Activated CD8-positive, alpha-beta memory T cell treated with anti-CD3 and anti-CD28 coated beads, Interleukin-2, amount 50 U/mL, for 1 hour (primary cell): ENCODE measurements around the gene LILRB2.
"Not testable (repeated sequence)": the region's sequence is repeated elsewhere in the genome, so short reads cannot be mapped to it uniquely, and the experiment has no call there.

Experiments
- DNase-seq: peaks from one replicate; pipeline ENCODE4 v3.0.0-alpha.2; 2020; ENCODE audit errors: extremely low read depth

The LILRB2 gene

DNA sequence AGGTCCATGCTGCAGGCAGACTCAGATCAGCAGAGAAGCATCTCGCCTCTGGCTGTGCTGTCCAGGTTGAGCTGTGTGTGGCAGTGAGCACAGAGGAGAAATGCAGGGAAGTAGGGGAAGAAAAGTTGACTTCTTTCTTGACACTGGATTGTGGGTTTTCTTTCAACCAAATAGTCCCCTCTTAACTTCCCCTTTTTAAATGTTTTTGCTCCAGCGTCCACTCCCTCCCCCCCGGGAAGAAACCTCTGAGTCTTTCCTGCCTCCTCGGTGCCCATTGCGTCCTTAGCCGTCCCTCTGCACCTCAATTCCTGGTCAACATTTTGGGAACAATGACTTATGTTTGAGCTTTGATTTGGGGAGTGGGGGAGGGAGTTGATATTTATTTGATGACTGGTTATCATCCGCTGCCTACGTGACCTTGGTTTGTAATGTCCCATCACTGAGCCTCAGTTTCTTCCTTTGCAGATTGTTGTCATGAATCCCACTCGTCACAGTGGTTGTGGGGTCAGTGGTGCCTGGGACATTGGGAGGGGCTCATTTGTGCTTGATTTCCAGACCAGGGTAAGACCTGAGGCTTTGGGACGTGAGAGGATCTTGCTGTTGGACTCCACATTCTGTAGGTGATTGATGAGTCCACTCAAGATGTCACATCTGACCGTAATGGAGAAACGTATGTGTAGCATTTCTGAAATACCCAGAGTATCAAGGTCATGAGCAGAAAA lies at the start of gene LILRB2:
Gene LILRB2 (minus strand): TSS at position 104 of the 722 bp plus-strand sequence. CDS start 614 bp downstream, outside the sequence.
- DNase-seq = no peak

DNA sequence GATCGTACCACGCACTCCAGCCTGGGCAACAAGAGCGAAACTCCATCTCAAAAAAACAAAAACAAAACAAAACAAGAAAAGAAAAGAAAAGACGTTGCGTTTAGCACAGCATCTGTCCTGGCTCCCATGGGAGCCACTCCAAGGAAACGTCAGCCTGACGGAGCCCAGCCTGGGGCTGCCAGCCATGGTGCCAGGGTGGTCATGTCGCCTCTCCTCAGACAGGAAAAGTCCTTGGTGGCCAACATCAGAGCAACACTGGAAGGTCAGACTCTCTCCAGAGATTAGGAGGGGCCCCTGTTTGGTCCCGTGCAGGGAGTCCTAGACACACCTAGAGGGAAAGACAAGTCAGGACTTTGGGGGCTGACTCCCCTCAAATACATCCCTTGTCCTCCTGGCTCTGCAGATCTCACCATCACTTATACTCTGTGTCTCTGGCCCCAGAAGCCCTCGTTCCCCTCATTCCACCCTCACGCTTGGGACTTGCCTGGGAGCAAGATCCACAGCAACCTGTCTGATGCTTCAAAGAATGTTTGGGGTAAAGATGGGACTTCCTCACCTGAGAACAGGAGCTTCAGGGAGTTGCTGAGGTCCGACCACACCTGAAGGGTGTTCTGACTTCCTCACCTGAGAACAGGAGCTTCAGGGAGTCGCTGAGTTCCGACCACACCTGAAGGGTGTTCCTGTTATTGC lies 48.7 kb upstream of the LILRB2 start:
- no peak for DNase-seq

GRCh38 chr19:54328781-54329180 lies 47.9 kb upstream of the LILRB2 start:
- DNase-seq = not testable (repeated sequence)

DNA sequence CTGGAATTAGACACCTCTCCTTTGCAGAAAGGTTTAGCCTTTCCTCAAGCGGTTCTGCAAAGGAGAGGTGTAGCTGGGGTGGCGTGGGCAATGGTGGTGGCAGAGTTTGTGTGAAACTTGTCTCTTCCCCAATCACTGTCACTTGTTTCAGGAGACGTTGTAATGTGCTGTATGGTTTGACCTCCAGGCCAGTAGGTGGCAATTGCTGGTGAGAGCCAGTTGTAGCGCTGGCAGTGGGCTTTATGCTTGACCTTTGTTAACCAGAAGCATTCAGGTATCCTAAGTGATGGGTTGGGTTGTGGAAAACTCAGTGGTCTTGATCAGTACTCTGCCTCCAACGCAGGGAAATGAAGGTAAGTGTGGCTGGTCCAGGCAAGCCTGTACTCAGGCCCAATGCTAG lies 44.7 kb upstream of the LILRB2 start:
- DNase-seq = no peak

DNA sequence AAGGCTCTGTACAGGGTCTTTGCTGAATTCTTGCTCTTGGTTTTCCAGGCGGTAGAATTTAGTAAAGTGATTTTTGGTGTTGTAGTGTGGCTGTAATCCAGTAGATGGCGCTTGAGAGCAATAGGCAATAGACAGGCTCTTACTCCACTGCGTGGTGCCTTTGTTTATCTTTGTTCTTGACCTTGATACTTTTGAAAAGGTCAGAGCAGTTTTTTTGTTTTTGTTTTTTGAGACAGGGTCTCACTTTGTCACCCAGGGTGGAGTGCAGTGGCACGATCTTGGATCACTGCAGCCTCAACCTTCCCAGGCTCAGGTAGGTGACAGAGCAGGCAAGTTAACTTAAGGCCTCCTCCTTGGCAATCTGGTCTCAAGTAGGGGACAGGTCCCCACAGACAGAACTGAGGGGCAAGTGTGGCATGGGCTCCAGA lies 44.3 kb upstream of the LILRB2 start:
- no peak for DNase-seq

GRCh38 chr19:54324071-54324470 lies 43.2 kb upstream of the LILRB2 start:
- DNase-seq = no peak

GRCh38 chr19:54322934-54323333 lies 42.0 kb upstream of the LILRB2 start:
- DNase-seq = not testable (repeated sequence)

DNA sequence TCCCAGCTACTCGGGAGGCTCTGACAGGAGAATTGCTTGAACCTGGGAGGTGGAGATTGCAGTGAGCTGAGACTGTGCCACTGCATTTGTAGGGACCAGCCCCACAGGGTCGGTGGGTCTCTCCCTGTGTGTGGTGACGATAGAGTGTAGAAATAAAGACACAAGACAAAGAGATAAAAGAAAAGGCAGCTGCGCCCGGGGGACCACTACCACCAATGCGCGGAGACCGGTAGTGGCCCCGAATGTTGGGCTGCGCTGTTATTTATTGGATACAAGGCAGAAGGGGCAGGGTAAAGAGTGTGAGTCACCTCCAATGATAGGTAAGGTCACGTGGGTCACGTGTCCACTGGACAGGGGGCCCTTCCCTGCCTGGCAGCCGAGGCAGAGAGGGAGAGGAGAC lies 41.4 kb upstream of the LILRB2 start:
- DNase-seq = not testable (repeated sequence)

DNA sequence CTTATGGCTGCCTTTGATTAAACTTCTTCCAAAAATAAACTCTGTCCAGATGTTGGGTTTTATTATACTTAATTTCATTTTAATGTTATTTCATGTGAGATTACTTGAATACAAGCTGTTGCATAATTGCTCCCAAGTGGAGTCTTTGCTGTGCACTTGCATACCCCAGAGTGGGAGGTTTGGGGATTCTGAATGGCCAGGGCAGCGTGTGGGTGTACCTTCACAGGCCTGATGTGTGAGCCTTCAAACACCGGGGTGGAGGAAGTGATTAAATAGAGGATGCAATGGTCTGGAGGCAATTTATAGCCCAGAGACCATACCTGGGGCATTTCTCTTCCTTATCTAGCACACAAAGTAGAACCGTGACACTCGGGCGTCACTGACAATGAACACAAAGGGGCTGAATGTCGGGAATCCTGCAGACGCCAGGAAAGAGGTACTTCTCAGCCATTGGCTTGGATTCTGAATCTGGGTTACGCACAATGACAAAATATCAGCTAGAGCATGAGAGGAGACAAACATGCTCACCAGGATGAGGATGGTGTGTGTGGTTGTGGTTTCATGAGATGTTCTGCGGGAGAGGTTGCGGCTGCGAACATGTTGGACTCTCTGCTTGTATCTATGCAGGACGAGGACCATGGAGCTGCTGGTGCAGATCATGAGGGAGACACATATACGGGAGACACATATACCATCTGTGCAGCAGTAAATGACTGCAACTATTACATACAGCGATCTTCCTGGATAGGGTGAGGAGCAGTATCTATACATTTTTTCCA lies 39.2 kb upstream of the LILRB2 start:
- DNase-seq = no peak

GRCh38 chr19:54319049-54319448 lies 38.1 kb upstream of the LILRB2 start:
- DNase-seq = no peak

DNA sequence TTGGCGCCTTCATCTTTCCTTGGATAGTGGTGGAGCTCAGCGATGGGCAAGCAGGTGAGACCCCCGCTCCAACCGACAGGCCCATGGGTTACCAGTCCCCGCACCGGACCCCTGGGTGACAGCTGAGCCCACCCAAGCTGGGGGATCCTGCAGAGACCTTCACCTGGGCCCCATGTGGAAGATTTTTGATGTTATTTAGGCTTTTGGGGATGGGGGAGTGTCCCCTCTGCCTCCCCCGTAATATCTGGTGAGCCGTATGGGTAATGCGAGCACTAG lies 37.0 kb upstream of the LILRB2 start:
- DNase-seq = no peak

DNA sequence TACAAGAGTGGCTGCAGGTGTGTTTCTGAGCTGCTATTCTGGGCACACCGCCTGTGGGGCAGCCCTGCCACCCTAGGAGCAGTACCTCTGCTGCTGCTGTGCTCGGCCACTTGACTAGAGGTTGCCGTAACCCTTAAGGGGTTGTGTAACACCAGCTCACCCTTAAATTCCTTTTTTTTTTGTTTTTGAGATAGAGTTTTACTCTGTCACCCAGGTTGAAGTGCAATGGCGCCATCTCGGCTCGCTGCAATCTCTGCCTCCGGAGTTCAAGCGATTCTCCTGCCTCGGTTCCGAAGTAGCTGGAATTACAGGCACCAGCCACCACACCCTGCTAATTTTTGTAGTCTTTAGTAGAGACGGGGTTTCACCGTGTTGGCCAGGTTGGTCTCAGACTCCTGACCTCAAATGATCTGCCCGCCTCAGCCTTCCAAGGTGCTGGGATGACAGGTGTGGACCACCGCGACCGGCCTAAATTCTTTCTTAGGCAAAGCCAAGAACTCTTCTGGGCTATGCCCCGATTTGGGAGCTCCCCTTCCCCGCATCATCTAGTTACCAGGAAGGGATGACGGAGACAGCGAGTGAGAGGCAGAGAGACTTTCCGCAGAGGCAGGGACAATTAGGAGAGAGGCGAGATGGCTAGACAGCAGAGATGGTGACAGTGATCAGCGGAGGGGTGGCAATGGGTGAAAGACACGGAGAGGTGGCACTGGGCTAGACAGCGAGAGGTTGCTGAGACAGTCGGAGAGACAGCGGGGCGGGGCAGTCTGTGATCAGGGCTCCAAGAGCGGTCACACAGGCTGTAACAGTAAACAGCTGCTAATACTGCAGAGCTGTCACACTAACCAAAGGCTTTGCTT lies 36.4 kb upstream of the LILRB2 start:
- DNase-seq = no peak

- no peak for DNase-seq
Observed at GRCh38 chr19:54316746-54317107, 35.8 kb upstream of the LILRB2 start.

DNA sequence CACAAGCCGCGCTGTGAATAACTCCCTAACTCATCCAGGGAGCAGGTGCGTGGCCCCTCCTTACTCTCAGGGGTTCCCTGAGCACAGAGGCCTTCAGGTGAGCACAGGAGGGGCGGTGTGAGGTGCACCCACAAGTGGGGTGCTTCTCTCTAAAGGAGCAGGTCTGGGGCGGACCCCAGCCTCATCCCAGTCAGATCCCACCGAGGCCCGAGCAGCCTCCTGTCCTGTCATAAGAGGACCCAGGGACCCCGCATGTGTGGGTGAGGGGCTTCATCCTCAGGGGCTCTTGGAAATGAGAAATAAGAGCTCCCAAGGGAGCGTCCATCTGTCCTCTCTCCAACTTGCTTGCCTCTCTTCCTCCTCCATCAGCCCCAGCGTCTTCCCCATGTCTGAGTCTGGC lies 35.0 kb upstream of the LILRB2 start:
- no peak for DNase-seq

DNA sequence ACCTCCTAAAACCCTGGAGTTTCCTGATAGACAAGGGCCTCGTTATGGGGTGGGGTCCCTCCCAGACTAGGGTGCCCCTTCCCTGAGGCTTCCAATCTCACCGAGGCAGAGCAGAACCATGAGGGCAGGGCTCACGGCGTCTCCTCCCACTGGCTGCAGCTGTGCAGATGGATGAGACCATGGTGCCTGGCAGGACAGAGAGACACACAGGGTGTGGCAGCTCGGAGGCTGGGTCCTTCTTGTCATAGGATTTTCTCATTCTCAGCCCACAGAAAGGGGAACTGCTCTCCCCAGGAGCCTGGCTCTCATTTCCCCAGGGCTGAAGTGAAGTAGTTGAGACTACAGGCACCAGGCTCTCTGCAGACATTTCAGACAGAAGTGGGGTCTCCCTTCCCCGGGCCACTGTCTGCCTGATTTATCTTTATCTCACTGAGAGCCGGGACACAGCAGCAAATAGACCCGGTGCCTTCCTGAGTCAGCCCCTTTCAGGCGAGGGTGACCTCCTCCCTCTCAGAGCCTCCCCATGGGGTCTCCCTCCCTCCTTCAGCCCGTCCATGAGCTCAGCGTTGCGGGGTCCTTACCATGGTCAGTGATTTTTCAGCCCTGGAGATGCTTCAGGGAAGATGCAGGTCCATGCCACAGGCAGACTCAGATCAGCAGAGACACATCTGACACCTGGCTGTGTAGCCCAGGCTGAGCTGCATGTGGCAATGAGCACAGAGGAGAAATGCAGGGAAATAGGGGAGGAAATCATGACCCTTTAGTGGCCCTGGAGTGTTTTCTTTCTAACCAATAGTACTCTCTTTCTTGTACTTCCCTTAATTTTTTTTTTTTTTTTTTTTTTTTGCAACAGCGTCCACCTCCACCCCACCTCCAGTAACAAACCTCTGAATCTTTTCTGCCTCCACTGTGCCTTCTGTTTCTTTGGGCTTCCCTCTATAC lies 31.8 kb upstream of the LILRB2 start, which contains the start of gene LILRA5:
Gene LILRA5 (minus strand): TSS at position 731 of the 942 bp plus-strand sequence. CDS start 147 bp downstream, at position 584.
- DNase-seq = no peak

DNA sequence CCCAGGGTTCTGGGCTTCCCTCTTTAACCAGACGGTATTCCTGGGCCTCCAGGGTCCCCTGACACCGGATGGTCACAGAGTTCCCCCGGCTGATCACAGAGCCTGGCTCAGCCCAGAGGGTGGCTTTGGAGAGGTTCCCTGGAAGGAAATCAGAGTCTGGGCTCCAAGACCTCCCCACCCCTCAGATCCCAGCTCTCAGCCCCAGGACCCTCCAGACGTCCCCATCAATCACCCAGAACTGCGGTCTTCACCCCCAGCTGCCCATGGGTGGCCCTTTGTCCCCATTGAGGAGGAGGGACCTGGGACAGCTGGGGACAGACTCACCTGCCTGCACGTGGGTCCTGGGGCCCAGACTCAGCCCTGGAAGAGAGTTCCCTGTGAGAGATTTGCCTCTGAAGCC lies 31.1 kb upstream of the LILRB2 start:
- DNase-seq = no peak

- no peak for DNase-seq
Observed at GRCh38 chr19:54311486-54311885, 30.6 kb upstream of the LILRB2 start.

DNA sequence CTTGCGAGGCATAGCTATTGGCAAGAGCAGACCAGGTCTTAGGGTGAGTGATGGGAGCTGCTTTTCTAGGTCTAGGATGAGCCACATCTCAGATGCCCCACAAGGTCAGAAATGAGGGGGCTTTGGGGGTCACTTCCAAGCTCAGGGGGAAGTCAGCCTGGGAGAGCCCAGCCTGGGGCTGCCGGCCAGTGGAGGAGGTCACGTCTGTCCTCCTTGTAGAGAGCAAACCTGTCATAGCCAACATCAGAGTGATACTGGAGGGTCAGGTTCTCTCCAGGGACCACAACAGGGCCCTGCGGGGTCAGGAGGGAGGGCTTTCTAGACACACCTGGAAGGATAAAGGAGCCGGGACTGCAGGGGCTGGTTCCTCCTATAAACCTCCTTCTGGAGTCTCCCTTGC lies 29.6 kb upstream of the LILRB2 start:
- DNase-seq = no peak

DNA sequence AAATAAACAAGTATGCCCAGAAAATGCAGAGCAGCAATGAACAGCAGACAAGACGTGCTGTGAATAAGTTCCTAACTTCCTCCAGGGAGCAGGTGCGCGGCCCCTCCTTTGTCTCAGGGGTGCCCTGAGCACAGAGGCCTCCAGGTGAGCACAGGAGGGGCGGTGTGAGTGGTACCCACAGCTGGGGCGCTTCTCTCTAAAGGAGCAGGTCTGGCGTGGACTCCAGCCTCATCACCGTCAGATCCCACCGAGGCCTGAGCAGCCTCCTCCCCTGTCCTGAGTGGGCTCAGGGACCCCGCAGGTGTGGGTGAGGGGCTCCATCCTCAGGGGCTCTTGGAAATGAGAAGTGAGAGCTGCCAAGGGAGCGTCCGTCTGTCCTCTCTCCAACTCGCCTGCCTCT lies 28.9 kb upstream of the LILRB2 start:
- no peak for DNase-seq

DNA sequence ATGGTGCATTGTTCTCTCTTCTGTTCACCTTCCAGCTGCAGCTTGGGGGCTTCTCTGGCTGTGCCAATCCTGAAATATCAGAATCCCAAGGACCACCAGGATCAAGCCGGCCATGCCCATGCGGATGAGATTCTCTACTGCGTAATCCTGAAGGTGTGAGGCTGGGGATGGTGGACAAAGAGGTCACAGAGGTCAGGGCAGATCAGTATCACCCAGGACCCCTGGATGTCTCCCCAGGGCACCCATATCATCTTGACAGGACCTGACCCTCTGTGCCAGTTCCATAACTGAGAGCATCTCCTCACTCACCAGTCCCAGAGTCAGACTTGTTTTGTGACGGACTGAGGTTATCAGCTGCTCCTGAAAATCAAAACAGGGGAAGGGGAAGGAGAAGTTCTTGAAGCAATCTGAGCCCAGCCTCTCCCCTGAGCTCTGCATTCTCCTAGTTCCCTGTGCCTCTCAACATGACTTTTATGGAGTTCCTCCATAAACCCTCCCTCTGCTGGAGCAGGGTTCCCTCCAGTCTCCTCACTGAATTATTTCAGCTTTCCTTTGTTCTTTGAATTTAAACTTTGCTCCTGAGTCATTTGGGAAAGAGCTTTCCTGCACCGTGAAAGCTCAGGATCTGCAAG lies 26.6 kb upstream of the LILRB2 start:
- no peak for DNase-seq
